Transverse colon (tissue), 4 donors: Measurements from ENCODE around the gene DAPP1.

ENCODE experiments used
- EP300 ChIP-seq: sonication (generic); formaldehyde crosslinking; IDR thresholded peaks from one replicate; pipeline ENCODE4 v1.6.1; 2017; ENCODE audit warnings: antibody characterized with exemption, low read depth
- POLR2A ChIP-seq: fragments of 450-650 bp; IDR thresholded peaks from one replicate; pipeline ENCODE4 v1.6.1; 2016; ENCODE audit warnings: antibody characterized with exemption, mild to moderate bottlenecking, moderate library complexity
- POLR2AphosphoS5 ChIP-seq, 3 donors: sonication (generic); formaldehyde crosslinking; IDR thresholded peaks; one replicate each; pipeline ENCODE4 v1.6.1; 2016; ENCODE audit warnings: antibody characterized with exemption in 3 of 3
- TF ChIP-seq, protein P1 (sequence below), 5 experiments: fragments of 200-600 bp in 3 of 5; fragments of 450-650 bp in 2 of 5; sonication (generic) in 3 of 5; IDR thresholded peaks; 1 replicate in 2 of 5; 2 replicates in 3 of 5; pipeline ENCODE4 v1.5.1; 2016 to 2017; ENCODE audit warnings: antibody characterized with exemption in 5 of 5, inconsistent platforms in 3 of 5, mild to moderate bottlenecking in 2 of 5, moderate library complexity in 1 of 5

DNA sequence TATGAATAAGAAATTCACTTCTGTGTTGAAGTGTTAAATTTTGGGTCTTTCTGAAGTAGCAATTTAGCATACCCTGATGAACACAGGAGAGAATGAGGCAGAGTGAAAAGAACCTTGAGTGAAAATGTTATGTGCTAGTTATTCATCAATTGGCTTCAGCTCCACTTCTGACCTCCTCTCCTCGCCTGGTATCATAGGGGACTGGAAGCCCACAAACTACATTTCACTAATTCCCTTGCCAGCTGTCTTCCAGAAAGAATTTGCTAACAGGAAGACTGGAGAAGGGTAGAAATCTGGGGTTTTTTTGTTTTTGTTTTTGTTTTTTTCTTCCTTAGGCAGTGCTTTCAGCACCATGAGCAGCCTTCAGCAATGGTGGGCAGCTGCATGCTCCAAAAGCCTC is 5.5 kb upstream of the DAPP1 start:
- TF ChIP-seq, protein P1, sequence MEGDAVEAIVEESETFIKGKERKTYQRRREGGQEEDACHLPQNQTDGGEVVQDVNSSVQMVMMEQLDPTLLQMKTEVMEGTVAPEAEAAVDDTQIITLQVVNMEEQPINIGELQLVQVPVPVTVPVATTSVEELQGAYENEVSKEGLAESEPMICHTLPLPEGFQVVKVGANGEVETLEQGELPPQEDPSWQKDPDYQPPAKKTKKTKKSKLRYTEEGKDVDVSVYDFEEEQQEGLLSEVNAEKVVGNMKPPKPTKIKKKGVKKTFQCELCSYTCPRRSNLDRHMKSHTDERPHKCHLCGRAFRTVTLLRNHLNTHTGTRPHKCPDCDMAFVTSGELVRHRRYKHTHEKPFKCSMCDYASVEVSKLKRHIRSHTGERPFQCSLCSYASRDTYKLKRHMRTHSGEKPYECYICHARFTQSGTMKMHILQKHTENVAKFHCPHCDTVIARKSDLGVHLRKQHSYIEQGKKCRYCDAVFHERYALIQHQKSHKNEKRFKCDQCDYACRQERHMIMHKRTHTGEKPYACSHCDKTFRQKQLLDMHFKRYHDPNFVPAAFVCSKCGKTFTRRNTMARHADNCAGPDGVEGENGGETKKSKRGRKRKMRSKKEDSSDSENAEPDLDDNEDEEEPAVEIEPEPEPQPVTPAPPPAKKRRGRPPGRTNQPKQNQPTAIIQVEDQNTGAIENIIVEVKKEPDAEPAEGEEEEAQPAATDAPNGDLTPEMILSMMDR (IDR thresholded peaks at IDR 0.05), result no peak
- TF ChIP-seq POLR2A (no peak), POLR2AphosphoS5 (IDR thresholded peaks at IDR 0.05) (no peak), EP300 (no peak)
